Sigmoid colon (tissue), 4 donors: ENCODE data around the gene STAT5B.

Experiments
- CTCF ChIP-seq, 4 experiments: fragments of 450-650 bp in 3 of 4; fragments of 200-600 bp in 1 of 4; IDR thresholded peaks; one replicate each; pipeline ENCODE4 v1.5.1; 2016 to 2019; ENCODE audit warnings: antibody characterized with exemption in 4 of 4, mild to moderate bottlenecking in 3 of 4, moderate library complexity in 2 of 4
- EP300 ChIP-seq, 4 donors: sonication (generic); formaldehyde crosslinking; IDR thresholded peaks; one replicate each; pipeline ENCODE4 v1.6.1; 2017; ENCODE audit warnings: antibody characterized with exemption in 4 of 4
- POLR2A ChIP-seq, 2 donors: fragments of 450-650 bp; IDR thresholded peaks; one replicate each; pipeline ENCODE4 v1.6.1; 2016; ENCODE audit warnings: antibody characterized with exemption in 2 of 2, mild to moderate bottlenecking in 2 of 2, moderate library complexity in 2 of 2
- POLR2AphosphoS5 ChIP-seq, 4 donors: sonication (generic); formaldehyde crosslinking; IDR thresholded peaks; one replicate each; pipeline ENCODE4 v1.6.1; 2017; ENCODE audit warnings: antibody characterized with exemption in 4 of 4

- TF ChIP-seq CTCF (IDR thresholded peaks at IDR 0.05) (no peak), POLR2A (IDR thresholded peaks at IDR 0.05) (no peak), EP300 (IDR thresholded peaks at IDR 0.05) (no peak), POLR2AphosphoS5 (IDR thresholded peaks at IDR 0.05) (no peak)
These were observed 83.7 kb downstream of the STAT5B start for GRCh38 chr17:42192189-42193126.
